ENCODE measurements around the gene CMTM5.

GRCh38 chr14:23399136-23399535 lies 22.3 kb downstream of the CMTM5 start:
- TF ChIP-seq CTCF (IDR thresholded peaks at IDR 0.05; ENCODE audit: low read depth, low read length, poor library complexity, severe bottlenecking) = no peak
- TF ChIP-seq EZH2phosphoT487 (IDR thresholded peaks at IDR 0.05; ENCODE audit: borderline replicate concordance, low read length) = no peak

All from DOHH2 (cell line).